Left cardiac atrium (tissue), 4 donors: ENCODE results near the gene ZFP36L1. TPM values are rescaled to one million over a fixed set of nuclear protein-coding genes. Genes with fewer than 3 reads are reported as not detected.
"Not testable (repeated sequence)": the region's sequence is repeated elsewhere in the genome, so short reads cannot be mapped to it uniquely, and the experiment has no call there.

Experiments
- ATAC-seq, 2 donors: fragments of 200-7000 bp; cut with Tn5 transposase; one replicate each; pipeline ENCODE4 v1.9.1; 2020; ENCODE audit warnings: mild to moderate bottlenecking in 2 of 2, moderate library complexity in 2 of 2
- DNase-seq: peaks from one replicate; pipeline ENCODE4 v3.0.0-alpha.2; 2020
- intact Hi-C, 2 donors: fragments of 100-400 bp; cut with DNase I; formaldehyde crosslinking; loops; one replicate each; pipeline versions ENCODE4 v1.14.1 to v1.15.1; 2022 to 2023
- total RNA-seq, 2 donors: library from RNA; stranded (reverse); fragmentation: NEBNext Ultra II Directional; extraction: Animal tissue kit (Norgen Biotek cat#: 25700); gene quantifications; one replicate each; pipeline ENCODE4 v1.2.1, GENCODE V29; 2021
- donor health status: DM: no; HTN: yes; CAD: no.
- donor health status: DM: no; HTN: yes; CAD: no; lungs with severe emphysema.
- donor health status: DM: yes; HTN: yes; CAD: no.
- donor health status: Dilated cardiomyopathy.

Gene ZFP36L1
- total RNA-seq, 2 donors from 2014 or later = 89.6 to 105 TPM

GRCh38 chr14:68777644-68778043 lies 15.2 kb downstream of the ZFP36L1 start:
- ATAC-seq (no peak), DNase-seq (no peak)
- intact Hi-C loops = no loop called here

GRCh38 chr14:68775614-68776126 lies 17.2 kb downstream of the ZFP36L1 start:
- DNase-seq (no peak), ATAC-seq (no peak)
- intact Hi-C loops = no loop called here

GRCh38 chr14:68774771-68775613 lies 17.9 kb downstream of the ZFP36L1 start:
- ATAC-seq (peak in 1 of 2 donors; percentile 45), DNase-seq (no peak)
- intact Hi-C loops = no loop called here

- no peak for DNase-seq
- intact Hi-C loops = no loop called here
- no peak for ATAC-seq
Observed at GRCh38 chr14:68772761-68773381, 20.0 kb downstream of the ZFP36L1 start.

DNA sequence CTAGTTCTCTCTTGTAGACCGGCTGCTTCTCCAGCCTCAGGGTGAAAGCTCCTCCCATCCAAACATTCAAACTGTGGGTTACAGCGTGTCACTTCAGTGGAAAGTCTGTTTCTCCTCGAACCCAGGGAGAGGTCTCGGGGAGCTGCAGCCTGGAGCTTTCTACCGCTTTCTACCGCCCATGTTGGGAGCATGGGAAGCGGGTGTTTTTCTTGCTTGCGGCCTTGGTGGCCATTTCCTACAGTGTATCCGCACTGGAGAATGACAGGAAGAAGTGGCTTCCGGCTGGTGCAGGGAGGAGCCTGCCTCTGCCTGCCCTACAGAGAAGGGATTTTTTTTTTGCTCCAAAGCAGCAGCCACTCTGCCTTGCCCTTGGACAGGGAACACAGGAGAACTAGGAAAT lies 21.2 kb downstream of the ZFP36L1 start:
- intact Hi-C loops = no loop called here
- peak; percentile 65 for DNase-seq
- ATAC-seq = peak; percentile 61 to 73

DNA sequence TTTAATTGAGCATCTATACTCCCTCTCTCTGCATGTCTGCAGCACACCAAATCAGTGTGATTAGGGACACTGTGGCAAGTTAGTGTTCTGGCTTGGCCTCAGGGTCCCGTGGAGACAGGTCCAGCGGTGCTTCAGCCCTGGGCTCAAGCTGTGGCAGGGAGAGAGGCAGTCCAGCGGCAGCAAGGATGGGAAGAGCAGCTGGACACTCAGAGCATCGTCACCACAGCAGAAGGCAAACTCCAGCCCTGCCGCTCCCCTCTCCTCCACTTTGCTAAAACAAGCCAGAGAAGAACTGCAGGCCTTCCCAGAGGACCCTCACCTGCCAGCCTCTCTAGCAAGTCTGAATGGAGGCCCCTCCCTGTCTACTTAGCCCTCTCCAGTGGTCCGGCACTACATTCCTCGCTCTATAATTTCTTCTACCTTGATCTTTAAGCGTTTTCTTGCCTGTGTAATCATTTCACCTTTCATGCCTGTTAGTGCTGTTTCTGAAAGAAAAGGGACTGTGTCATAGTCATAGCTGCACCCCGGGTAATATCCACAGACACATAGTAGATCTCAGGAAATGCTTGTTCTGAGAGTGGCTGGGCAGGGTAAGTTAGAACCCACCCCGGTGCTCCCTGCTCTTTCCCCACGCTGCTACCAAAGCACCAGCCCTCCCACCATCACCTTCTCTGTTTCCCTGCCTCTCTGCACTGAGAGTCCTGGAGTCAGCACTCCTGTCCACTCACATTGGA lies 22.1 kb downstream of the ZFP36L1 start:
- intact Hi-C loops = no loop called here
- no peak for ATAC-seq
- DNase-seq = no peak

DNA sequence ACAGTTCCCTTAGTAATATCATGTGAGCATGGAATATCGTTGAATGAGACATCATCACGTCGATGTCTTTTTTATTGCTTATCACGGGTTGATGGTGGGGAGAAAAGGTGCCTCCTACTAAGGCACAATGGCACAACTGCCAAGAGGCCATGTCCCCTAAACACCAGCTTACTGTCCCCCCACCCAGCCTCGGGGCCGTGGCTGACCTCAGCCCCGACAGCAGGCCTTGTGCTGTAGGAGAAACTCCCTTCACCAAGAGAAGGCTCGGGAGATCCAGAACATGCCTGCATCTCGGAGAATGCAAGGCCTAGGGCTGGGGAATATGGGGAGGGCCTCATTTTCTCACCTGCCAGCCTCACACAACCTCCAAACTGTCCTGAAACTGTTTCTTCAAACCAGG lies 22.8 kb downstream of the ZFP36L1 start:
- intact Hi-C loops = no loop called here
- DNase-seq = no peak
- ATAC-seq = no peak

- DNase-seq (no peak), ATAC-seq (no peak)
Observed at GRCh38 chr14:68768316-68768715, 24.6 kb downstream of the ZFP36L1 start.

DNA sequence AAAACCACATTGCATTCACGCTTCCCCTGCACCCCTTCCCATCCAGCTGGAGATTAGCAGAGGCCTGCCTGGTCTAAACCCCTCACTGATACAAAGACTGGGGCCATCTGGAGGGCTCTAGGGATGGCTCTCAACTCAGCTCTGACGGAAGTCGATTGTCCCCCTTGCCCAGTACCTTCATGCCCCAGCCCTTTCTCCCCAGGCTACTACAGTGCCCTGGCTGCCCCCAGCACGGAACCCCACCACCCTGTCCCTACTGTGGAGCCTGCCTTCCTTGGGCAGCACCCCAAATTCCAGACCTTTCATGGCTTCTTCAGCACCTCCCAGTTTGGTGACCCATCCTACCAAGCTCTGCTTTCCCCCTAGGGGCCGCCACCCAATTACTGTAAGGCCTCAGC lies 25.6 kb downstream of the ZFP36L1 start:
- intact Hi-C loops = no loop called here
- DNase-seq (no peak), ATAC-seq (no peak)

More at GRCh38 chr14:68768316-68768715, 24.6 kb downstream of the ZFP36L1 start:
- intact Hi-C loops = no loop called here

- DNase-seq (no peak), ATAC-seq (no peak)
- intact Hi-C loops = no loop called here
Observed at GRCh38 chr14:68766299-68767247, 26.3 kb downstream of the ZFP36L1 start.

GRCh38 chr14:68763843-68764242 lies 29.0 kb downstream of the ZFP36L1 start:
- DNase-seq, ATAC-seq, intact Hi-C loops: not testable (repeated sequence)

- intact Hi-C loops = no loop called here
Observed at GRCh38 chr14:68762953-68763764, 29.7 kb downstream of the ZFP36L1 start.

GRCh38 chr14:68761391-68761790 lies 31.5 kb downstream of the ZFP36L1 start:
- DNase-seq (no peak), ATAC-seq (no peak)
- intact Hi-C loops = no loop called here

More at GRCh38 chr14:68762953-68763764, 29.7 kb downstream of the ZFP36L1 start:
- ATAC-seq (peak; percentile 86 to 92), DNase-seq (peak; percentile 87)

GRCh38 chr14:68760761-68761160 lies 32.1 kb downstream of the ZFP36L1 start:
- ATAC-seq (no peak), DNase-seq (no peak)
- intact Hi-C loops = no loop called here

- no peak for ATAC-seq
- DNase-seq = no peak
- intact Hi-C loops = no loop called here
Observed at GRCh38 chr14:68759937-68760336, 32.9 kb downstream of the ZFP36L1 start.

DNA sequence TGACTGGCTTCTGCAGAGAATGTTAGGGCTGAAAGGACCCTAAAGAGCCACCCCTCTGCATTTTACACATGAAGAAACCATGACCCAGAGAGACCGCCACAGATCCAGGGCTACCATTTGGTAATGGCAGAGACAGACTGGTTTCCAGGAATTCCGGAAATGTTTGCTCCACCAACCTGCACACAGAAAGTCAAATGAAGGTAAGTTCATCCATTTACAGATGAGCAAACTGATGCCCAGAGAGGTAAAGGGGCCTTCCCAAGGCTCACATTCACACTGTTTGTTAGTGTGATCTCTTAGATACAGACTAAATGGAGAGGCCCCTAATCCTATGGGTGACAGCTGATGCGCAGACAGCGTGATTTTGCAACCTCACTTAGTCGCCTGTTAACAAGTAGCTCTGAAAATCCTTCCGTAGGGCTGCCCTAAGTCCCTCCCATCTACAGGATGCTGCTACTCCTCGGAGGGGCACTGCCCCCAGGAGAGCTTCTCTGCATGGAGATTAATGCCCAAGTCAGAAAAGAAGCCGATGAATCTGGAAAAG lies 33.8 kb downstream of the ZFP36L1 start:
- intact Hi-C loops = no loop called here
- no peak for ATAC-seq
- no peak for DNase-seq

DNA sequence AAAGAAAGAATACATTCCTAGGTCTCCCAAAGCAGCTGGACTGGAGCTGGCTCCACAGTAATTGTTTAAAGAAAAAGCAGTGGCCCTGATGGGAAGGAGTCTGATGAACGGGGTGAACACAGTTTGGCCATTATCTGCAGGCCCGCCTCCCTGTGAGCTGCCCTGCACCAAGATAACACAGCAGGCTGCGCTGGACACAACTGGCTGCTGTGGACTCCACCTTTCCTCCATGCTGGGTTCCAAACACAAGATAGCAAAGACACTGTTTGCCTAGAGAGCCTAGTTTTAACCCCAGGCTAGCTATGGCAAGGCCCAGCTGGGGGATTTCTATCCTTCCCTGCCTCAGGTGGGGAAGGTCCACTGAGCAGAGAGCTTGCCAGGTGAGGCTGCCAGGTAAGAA lies 34.6 kb downstream of the ZFP36L1 start:
- DNase-seq (peak; percentile 58), ATAC-seq (peak in 1 of 2 donors; percentile 11)
- intact Hi-C loops = no loop called here
